GM12892 (cell line): ENCODE data around the gene PDAP1.

ENCODE experiments used
- POLR2AphosphoS5 ChIP-seq: IDR thresholded peaks from 2 replicates; pipeline ENCODE4 v1.6.1; 2011; ENCODE audit warnings: low read depth, low read length, control low read depth
- TAF1 ChIP-seq: IDR thresholded peaks from 2 replicates; pipeline ENCODE4 v1.6.1; 2011; ENCODE audit warnings: low read depth, mild to moderate bottlenecking, control low read depth, low read length, borderline replicate concordance

GRCh38 chr7:99404235-99404976 is 4.0 kb downstream of the PDAP1 start:
- TF ChIP-seq TAF1 = no peak
- no peak for TF ChIP-seq POLR2AphosphoS5
